UCSD-AML1 (cell line): Measurements from ENCODE around the gene CLDN14.

ENCODE experiments used
- DNase-seq: peaks from one replicate; lab custom pipeline; 2025; ENCODE audit not compliant: unreplicated experiment; lab: John Stamatoyannopoulos, UW

The CLDN14 gene

GRCh38 chr21:36473203-36473602 is 6.7 kb downstream of the CLDN14 start:
- no peak for DNase-seq

- DNase-seq: no peak
Measured at GRCh38 chr21:36472377-36472776, 7.5 kb downstream of the CLDN14 start.

- no peak for DNase-seq
Measured at GRCh38 chr21:36471254-36471723, 8.6 kb downstream of the CLDN14 start.

- DNase-seq: no peak
Measured at GRCh38 chr21:36470294-36470693, 9.6 kb downstream of the CLDN14 start.

- no peak for DNase-seq
Measured at GRCh38 chr21:36466061-36466511, 13.8 kb downstream of the CLDN14 start.

GRCh38 chr21:36465478-36465877 is 14.4 kb downstream of the CLDN14 start:
- no peak for DNase-seq

- DNase-seq: no peak
Measured at GRCh38 chr21:36464590-36464989, 15.3 kb downstream of the CLDN14 start.

- DNase-seq: no peak
Measured at GRCh38 chr21:36463991-36464390, 15.9 kb downstream of the CLDN14 start.

- DNase-seq: no peak
Measured at GRCh38 chr21:36463204-36463603, 16.7 kb downstream of the CLDN14 start.

- DNase-seq: no peak
Measured at GRCh38 chr21:36461918-36462486, 17.9 kb downstream of the CLDN14 start.

GRCh38 chr21:36461277-36461917 is 18.5 kb downstream of the CLDN14 start:
- no peak for DNase-seq

GRCh38 chr21:36460866-36461265 is 19.1 kb downstream of the CLDN14 start:
- DNase-seq: no peak

GRCh38 chr21:36459098-36459497 is 20.8 kb downstream of the CLDN14 start:
- DNase-seq: no peak

- no peak for DNase-seq
Measured at GRCh38 chr21:36456729-36457414, 23.1 kb downstream of the CLDN14 start.

GRCh38 chr21:36454706-36455105 is 25.2 kb downstream of the CLDN14 start:
- DNase-seq: no peak

- no peak for DNase-seq
Measured at GRCh38 chr21:36454093-36454531, 25.8 kb downstream of the CLDN14 start.

GRCh38 chr21:36452281-36452825 is 27.6 kb downstream of the CLDN14 start:
- no peak for DNase-seq

- DNase-seq: no peak
Measured at GRCh38 chr21:36451506-36451905, 28.4 kb downstream of the CLDN14 start.

GRCh38 chr21:36450511-36450910 is 29.4 kb downstream of the CLDN14 start:
- no peak for DNase-seq

GRCh38 chr21:36446301-36446700 is 33.6 kb downstream of the CLDN14 start:
- no peak for DNase-seq

GRCh38 chr21:36441715-36442114 is 38.2 kb downstream of the CLDN14 start:
- DNase-seq: no peak

GRCh38 chr21:36437745-36438128 is 42.2 kb downstream of the CLDN14 start:
- DNase-seq: no peak
